Measurements from ENCODE around the gene CAPN13.

CAPN13 gene

DNA sequence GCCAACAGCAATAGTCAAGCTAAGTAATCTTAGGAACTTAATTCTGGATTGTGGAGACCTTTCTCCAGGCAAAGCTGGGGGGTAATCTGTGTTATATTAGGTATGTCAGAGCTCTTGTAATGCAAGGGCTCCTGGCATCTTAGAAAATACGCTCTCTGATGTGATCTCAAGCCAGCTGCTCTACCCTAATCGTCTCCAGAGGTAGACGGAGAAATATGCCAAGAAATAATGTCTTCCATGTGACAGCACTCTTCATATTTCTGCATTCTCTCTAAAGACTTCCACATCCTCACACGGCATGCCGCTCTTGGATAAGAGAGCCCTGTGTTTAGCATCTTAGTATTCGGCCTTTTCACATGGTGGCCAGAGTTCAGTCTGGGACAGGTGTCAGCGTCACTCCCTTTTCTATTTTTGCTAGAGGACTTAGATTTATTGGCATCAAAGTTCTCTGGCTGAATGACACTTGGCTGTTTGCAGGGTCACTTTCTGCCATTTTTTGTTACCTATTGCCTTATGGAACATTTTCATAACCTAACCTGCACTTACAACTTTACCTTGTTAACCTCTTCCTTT, 25.2 kb downstream of the CAPN13 start:
- no peak for TF ChIP-seq FOXM1 (IDR thresholded peaks at IDR 0.05; ENCODE audit: borderline replicate concordance, low read depth)
- TF ChIP-seq TAF1 (IDR thresholded peaks at IDR 0.05; ENCODE audit: low read depth): no peak
- no peak for TF ChIP-seq CEBPB (IDR thresholded peaks at IDR 0.05)
- TF ChIP-seq TCF12 (IDR thresholded peaks at IDR 0.05; ENCODE audit: low read depth): no peak
- TF ChIP-seq NFIC (IDR thresholded peaks at IDR 0.05): no peak
- no peak for TF ChIP-seq TEAD4 (IDR thresholded peaks at IDR 0.05)
- TF ChIP-seq EGR1 (IDR thresholded peaks at IDR 0.05): no peak
- no peak for TF ChIP-seq EP300 (IDR thresholded peaks at IDR 0.05; ENCODE audit: borderline replicate concordance)
- TF ChIP-seq CREB1 (IDR thresholded peaks at IDR 0.05; ENCODE audit: low read depth): no peak
- TF ChIP-seq, protein P1, sequence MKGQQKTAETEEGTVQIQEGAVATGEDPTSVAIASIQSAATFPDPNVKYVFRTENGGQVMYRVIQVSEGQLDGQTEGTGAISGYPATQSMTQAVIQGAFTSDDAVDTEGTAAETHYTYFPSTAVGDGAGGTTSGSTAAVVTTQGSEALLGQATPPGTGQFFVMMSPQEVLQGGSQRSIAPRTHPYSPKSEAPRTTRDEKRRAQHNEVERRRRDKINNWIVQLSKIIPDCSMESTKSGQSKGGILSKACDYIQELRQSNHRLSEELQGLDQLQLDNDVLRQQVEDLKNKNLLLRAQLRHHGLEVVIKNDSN (IDR thresholded peaks at IDR 0.05): no peak
- TF ChIP-seq ZBTB7A (IDR thresholded peaks at IDR 0.05; ENCODE audit: low read depth): no peak
- no peak for TF ChIP-seq RAD21 (IDR thresholded peaks at IDR 0.05; ENCODE audit: low read depth)
- TF ChIP-seq, protein P2, sequence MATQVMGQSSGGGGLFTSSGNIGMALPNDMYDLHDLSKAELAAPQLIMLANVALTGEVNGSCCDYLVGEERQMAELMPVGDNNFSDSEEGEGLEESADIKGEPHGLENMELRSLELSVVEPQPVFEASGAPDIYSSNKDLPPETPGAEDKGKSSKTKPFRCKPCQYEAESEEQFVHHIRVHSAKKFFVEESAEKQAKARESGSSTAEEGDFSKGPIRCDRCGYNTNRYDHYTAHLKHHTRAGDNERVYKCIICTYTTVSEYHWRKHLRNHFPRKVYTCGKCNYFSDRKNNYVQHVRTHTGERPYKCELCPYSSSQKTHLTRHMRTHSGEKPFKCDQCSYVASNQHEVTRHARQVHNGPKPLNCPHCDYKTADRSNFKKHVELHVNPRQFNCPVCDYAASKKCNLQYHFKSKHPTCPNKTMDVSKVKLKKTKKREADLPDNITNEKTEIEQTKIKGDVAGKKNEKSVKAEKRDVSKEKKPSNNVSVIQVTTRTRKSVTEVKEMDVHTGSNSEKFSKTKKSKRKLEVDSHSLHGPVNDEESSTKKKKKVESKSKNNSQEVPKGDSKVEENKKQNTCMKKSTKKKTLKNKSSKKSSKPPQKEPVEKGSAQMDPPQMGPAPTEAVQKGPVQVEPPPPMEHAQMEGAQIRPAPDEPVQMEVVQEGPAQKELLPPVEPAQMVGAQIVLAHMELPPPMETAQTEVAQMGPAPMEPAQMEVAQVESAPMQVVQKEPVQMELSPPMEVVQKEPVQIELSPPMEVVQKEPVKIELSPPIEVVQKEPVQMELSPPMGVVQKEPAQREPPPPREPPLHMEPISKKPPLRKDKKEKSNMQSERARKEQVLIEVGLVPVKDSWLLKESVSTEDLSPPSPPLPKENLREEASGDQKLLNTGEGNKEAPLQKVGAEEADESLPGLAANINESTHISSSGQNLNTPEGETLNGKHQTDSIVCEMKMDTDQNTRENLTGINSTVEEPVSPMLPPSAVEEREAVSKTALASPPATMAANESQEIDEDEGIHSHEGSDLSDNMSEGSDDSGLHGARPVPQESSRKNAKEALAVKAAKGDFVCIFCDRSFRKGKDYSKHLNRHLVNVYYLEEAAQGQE (IDR thresholded peaks at IDR 0.05; ENCODE audit: low read depth): no peak
- no peak for TF ChIP-seq YY1 (IDR thresholded peaks at IDR 0.05; ENCODE audit: low read depth)
- TF ChIP-seq MAX (IDR thresholded peaks at IDR 0.05): no peak

DNA sequence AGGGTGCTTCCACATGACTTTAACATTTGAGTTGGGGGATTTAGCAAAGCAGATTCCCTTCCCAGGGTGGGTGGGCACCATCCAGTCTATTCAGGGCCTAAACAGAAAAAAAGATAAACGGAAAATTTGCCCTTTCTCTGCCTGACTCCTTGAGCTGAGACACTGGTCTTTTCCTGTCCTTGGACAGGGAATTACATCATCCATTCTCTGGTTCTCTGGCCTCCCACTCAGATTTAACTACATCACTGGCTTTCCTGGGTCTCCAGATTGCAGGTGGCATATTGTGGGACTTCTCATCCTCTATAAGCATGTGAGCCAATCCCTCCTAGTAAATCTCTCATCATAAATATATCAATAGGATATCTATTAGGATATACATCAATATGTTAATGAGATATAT, 25.8 kb downstream of the CAPN13 start:
- TF ChIP-seq CREB1 (IDR thresholded peaks at IDR 0.05; ENCODE audit: low read depth) (no peak), EP300 (IDR thresholded peaks at IDR 0.05; ENCODE audit: borderline replicate concordance) (no peak), NFIC (IDR thresholded peaks at IDR 0.05) (no peak), MAX (IDR thresholded peaks at IDR 0.05) (no peak), TEAD4 (IDR thresholded peaks at IDR 0.05) (no peak), CEBPB (IDR thresholded peaks at IDR 0.05) (no peak)
- TF ChIP-seq, protein P2 (IDR thresholded peaks at IDR 0.05; ENCODE audit: low read depth): no peak
- TF ChIP-seq, protein P1 (IDR thresholded peaks at IDR 0.05): no peak

- TF ChIP-seq CEBPB (IDR thresholded peaks at IDR 0.05): no peak
- no peak for TF ChIP-seq ZBTB7A (IDR thresholded peaks at IDR 0.05; ENCODE audit: low read depth)
- TF ChIP-seq RAD21 (IDR thresholded peaks at IDR 0.05; ENCODE audit: low read depth): no peak
- no peak for TF ChIP-seq NFIC (IDR thresholded peaks at IDR 0.05)
- TF ChIP-seq, protein P2 (IDR thresholded peaks at IDR 0.05; ENCODE audit: low read depth): no peak
- no peak for TF ChIP-seq TCF12 (IDR thresholded peaks at IDR 0.05; ENCODE audit: low read depth)
- TF ChIP-seq EP300 (IDR thresholded peaks at IDR 0.05; ENCODE audit: borderline replicate concordance): no peak
- TF ChIP-seq, protein P1 (IDR thresholded peaks at IDR 0.05): no peak
- TF ChIP-seq FOXM1 (IDR thresholded peaks at IDR 0.05; ENCODE audit: borderline replicate concordance, low read depth): no peak
- no peak for TF ChIP-seq MAX (IDR thresholded peaks at IDR 0.05)
- no peak for TF ChIP-seq YY1 (IDR thresholded peaks at IDR 0.05; ENCODE audit: low read depth)
- TF ChIP-seq TAF1 (IDR thresholded peaks at IDR 0.05; ENCODE audit: low read depth): no peak
- no peak for TF ChIP-seq CREB1 (IDR thresholded peaks at IDR 0.05; ENCODE audit: low read depth)
- TF ChIP-seq TEAD4 (IDR thresholded peaks at IDR 0.05): no peak
- TF ChIP-seq EGR1 (IDR thresholded peaks at IDR 0.05): no peak
These were observed 26.4 kb downstream of the CAPN13 start for GRCh38 chr2:30780776-30781330.
